ENCODE data around the gene SFT2D2. TPM values are rescaled to one million over a fixed set of nuclear protein-coding genes. Genes with fewer than 3 reads are reported as not detected.

SFT2D2 gene
- polyA plus RNA-seq, 2 donors = 7.1 to 7.7 TPM

DNA sequence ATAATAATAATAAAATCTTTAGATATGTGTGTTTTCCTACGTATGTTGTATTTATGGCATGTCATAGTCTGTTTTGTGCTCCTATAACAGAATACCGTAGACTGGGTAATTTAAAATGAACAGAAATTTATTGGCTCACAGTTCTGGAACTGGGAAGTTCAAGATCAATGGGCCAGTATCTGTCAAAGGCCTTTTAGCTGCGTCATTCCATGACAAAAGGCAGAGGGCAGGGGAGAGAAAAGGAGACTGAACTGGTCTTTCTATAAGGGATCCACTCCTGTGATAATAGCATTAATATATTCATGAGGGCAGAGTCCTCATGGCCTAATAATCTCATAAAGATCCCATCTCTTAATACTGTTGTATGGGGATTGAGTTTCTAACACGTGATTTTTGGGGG lies 7.1 kb upstream of the SFT2D2 start:
- Histone ChIP-seq H3K4me1 (ENCODE audit: control insufficient read depth in 2 of 2, insufficient read depth in 2 of 2, low read length in 1 of 2) (no peaks in the 10 kb centered on the region), H3K27ac (ENCODE audit: low read depth in 2 of 2, low read length in 1 of 2) (no peak overlapping the region), H3K9me3 (ENCODE audit: control insufficient read depth in 2 of 2, insufficient read depth in 1 of 2, low read depth in 1 of 2, low read length in 1 of 2) (no peaks in the 10 kb centered on the region), H3K27me3 (ENCODE audit: control insufficient read depth in 1 of 2, insufficient read depth in 2 of 2, low read length in 2 of 2) (no peaks in the 10 kb centered on the region), H3K4me3 (ENCODE audit: low read depth in 1 of 2, low read length in 2 of 2) (no peak overlapping the region), H3K36me3 (ENCODE audit: control insufficient read depth in 2 of 2, insufficient read depth in 2 of 2, low read length in 1 of 2) (no peaks in the 10 kb centered on the region)
- WGBS, 2 donors = 81 to 88% methylated on average over 4 of the region's 4 CpGs

DNA sequence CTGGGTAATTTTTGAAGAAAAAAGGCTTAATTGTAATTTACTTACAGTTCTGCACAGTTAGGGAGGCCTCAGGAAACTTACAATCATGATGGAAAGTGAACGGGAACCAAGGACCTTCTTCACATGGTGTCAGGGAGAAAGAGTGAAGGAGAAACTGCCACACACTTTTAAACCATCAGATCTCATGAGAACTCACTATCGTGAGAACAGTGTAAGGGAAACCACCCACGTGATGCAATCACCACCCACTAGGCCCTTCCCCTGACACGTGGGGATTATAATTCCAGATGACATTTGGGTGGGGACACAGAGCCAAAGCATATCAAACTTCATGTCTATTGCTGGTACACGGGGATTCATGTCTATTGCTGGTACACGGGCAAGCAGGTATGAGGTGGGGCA lies 5.3 kb upstream of the SFT2D2 start:
- peaks cover 0 to 5% of the 10 kb centered on the region in 2 donors for H3K4me1 ChIP-seq (ENCODE audit: control insufficient read depth in 2 of 2, insufficient read depth in 2 of 2, low read length in 1 of 2)
- no peaks in the 10 kb centered on the region for H3K27me3 ChIP-seq (ENCODE audit: control insufficient read depth in 1 of 2, insufficient read depth in 2 of 2, low read length in 2 of 2)
- WGBS, 2 donors = 67 to 68% methylated on average over 6 of the region's 6 CpGs
- H3K9me3 ChIP-seq (ENCODE audit: control insufficient read depth in 2 of 2, insufficient read depth in 1 of 2, low read depth in 1 of 2, low read length in 1 of 2) = no peaks in the 10 kb centered on the region
- no peak overlapping the region for H3K27ac ChIP-seq (ENCODE audit: low read depth in 2 of 2, low read length in 1 of 2)
- H3K36me3 ChIP-seq (ENCODE audit: control insufficient read depth in 2 of 2, insufficient read depth in 2 of 2, low read length in 1 of 2) = no peaks in the 10 kb centered on the region
- H3K4me3 ChIP-seq (ENCODE audit: low read depth in 1 of 2, low read length in 2 of 2) = no peak overlapping the region

DNA sequence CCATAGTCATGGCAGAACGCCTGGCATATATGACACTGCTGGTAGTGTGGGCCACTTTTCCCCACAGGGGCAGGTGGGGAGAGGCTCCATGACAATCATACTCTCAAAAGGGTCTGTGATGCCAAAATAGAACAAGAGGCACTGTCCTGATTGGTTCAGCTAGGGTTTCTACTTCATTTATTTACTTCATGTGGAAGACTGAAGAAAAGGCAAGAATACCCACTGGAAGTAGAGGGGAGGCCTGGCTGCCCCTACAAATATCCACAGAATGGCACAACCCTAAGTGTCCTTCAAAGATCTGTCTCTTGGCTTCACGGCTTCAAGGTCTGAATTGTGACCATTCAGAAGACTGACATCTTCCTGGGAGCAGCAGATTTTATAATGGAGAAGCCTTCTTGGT lies 4.5 kb upstream of the SFT2D2 start:
- Histone ChIP-seq H3K4me3 (ENCODE audit: low read depth in 1 of 2, low read length in 2 of 2) (no peak overlapping the region), H3K36me3 (ENCODE audit: control insufficient read depth in 2 of 2, insufficient read depth in 2 of 2, low read length in 1 of 2) (no peaks in the 10 kb centered on the region)
- 89 to 94% methylated on average over 2 of the region's 2 CpGs for WGBS, 2 donors

DNA sequence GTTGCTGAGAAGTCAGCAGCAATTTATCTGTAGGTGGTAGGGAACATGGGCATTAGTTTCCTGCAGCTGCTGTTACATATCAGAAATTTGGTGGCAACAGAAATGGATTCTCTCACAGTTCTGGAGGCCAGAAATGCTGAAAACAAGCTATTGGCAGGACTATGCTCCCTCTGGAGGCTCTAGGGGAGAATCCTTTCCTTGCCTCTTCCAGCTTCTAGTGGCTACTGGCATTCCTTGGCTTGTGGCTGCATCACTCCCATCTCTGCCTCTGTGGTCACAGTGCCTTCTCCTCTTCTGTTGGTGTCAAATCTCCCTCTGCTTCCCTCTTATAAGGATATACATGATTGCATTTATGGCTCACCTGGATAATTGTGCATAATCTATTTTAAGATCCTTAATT lies 2.5 kb upstream of the SFT2D2 start:
- Histone ChIP-seq H3K27ac (ENCODE audit: low read depth in 2 of 2, low read length in 1 of 2) (no peak overlapping the region), H3K4me3 (ENCODE audit: low read depth in 1 of 2, low read length in 2 of 2) (no peak overlapping the region), H3K36me3 (ENCODE audit: control insufficient read depth in 2 of 2, insufficient read depth in 2 of 2, low read length in 1 of 2) (no peaks in the 10 kb centered on the region), H3K4me1 (ENCODE audit: control insufficient read depth in 2 of 2, insufficient read depth in 2 of 2, low read length in 1 of 2) (peaks cover 0 to 5% of the 10 kb centered on the region in 2 donors), H3K9me3 (ENCODE audit: control insufficient read depth in 2 of 2, insufficient read depth in 1 of 2, low read depth in 1 of 2, low read length in 1 of 2) (no peaks in the 10 kb centered on the region), H3K27me3 (ENCODE audit: control insufficient read depth in 1 of 2, insufficient read depth in 2 of 2, low read length in 2 of 2) (no peaks in the 10 kb centered on the region)

More for the DNA sequence above, 4.5 kb upstream of the SFT2D2 start:
- Histone ChIP-seq H3K4me1 (ENCODE audit: control insufficient read depth in 2 of 2, insufficient read depth in 2 of 2, low read length in 1 of 2) (peaks cover 0 to 5% of the 10 kb centered on the region in 2 donors), H3K27ac (ENCODE audit: low read depth in 2 of 2, low read length in 1 of 2) (no peak overlapping the region), H3K9me3 (ENCODE audit: control insufficient read depth in 2 of 2, insufficient read depth in 1 of 2, low read depth in 1 of 2, low read length in 1 of 2) (no peaks in the 10 kb centered on the region), H3K27me3 (ENCODE audit: control insufficient read depth in 1 of 2, insufficient read depth in 2 of 2, low read length in 2 of 2) (no peaks in the 10 kb centered on the region)

DNA sequence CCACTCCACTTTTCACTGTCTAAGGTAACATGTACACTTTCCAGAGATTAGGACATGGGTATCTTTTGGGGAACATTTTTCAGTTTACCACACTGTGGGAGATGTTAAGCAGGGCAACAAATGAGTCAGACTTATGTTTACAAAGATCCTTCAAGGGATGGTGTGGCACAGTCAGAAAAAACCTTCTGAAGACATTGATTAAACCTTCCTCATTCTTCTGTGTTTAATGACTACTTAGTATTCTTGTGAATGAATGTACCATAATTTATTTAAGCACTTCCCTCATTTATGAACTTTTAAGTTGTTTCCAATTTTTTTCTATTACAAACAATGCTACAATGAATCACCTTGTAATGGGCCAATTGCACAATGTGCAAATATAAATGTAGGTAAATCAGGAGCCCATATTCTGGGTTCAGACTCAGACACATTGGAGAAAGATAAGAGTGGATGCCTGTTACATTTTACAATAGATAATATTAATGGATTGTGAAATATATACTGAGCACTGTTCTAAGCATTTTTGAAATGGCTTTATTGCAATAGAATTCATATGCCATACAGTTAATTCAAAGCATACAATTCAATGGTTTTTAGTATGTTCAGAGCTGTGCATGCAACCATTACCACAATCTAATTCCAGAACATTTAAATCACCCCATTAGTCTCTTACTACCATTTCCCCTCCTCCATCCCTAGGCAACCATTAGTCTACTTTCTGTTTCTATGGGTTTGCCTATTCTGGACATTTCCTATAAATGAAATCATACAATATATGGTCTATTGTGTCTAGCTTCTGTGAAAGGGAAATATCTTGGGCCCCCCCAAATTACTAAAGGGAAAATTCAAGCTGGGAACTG lies 1.9 kb upstream of the SFT2D2 start:
- no peak overlapping the region for H3K4me3 ChIP-seq (ENCODE audit: low read depth in 1 of 2, low read length in 2 of 2)
- no peak overlapping the region for H3K27ac ChIP-seq (ENCODE audit: low read depth in 2 of 2, low read length in 1 of 2)

DNA sequence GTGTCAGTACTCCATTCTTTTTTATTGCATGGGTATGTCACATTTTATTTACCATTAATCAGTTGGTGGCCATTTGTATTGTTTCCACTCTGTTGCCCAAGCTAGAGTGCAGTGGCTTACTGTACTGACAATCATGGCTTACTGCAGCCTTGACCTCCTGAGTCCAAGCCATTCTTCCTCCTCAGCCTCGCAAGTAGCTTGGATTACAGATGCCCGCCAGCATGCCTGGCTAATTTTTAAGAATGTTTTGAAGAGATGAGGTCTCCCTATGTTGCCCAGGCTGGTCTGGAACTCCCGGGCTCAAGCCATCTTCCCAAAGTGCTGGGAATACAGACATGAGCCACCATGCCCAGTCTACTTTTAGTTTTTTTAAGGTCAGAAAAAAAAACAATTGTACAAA lies 813 bp upstream of the SFT2D2 start:
- no peaks in the 10 kb centered on the region for H3K27me3 ChIP-seq (ENCODE audit: control insufficient read depth in 1 of 2, insufficient read depth in 2 of 2, low read length in 2 of 2)
- H3K36me3 ChIP-seq (ENCODE audit: control insufficient read depth in 2 of 2, insufficient read depth in 2 of 2, low read length in 1 of 2) = peaks cover 0 to under 1% of the 10 kb centered on the region in 2 donors
- 94 to 96% methylated on average over 3 of the region's 3 CpGs for WGBS, 2 donors
- no peaks in the 10 kb centered on the region for H3K9me3 ChIP-seq (ENCODE audit: control insufficient read depth in 2 of 2, insufficient read depth in 1 of 2, low read depth in 1 of 2, low read length in 1 of 2)
- peak overlapping the region in 1 of 2 donors; percentile 90 for H3K4me3 ChIP-seq (ENCODE audit: low read depth in 1 of 2, low read length in 2 of 2)
- H3K27ac ChIP-seq (ENCODE audit: low read depth in 2 of 2, low read length in 1 of 2) = no peak overlapping the region
- peaks cover 0 to 11% of the 10 kb centered on the region in 2 donors for H3K4me1 ChIP-seq (ENCODE audit: control insufficient read depth in 2 of 2, insufficient read depth in 2 of 2, low read length in 1 of 2)

More for the DNA sequence above, 1.9 kb upstream of the SFT2D2 start:
- Histone ChIP-seq H3K27me3 (ENCODE audit: control insufficient read depth in 1 of 2, insufficient read depth in 2 of 2, low read length in 2 of 2) (no peaks in the 10 kb centered on the region), H3K36me3 (ENCODE audit: control insufficient read depth in 2 of 2, insufficient read depth in 2 of 2, low read length in 1 of 2) (no peaks in the 10 kb centered on the region), H3K9me3 (ENCODE audit: control insufficient read depth in 2 of 2, insufficient read depth in 1 of 2, low read depth in 1 of 2, low read length in 1 of 2) (no peaks in the 10 kb centered on the region), H3K4me1 (ENCODE audit: control insufficient read depth in 2 of 2, insufficient read depth in 2 of 2, low read length in 1 of 2) (peaks cover 0 to 5% of the 10 kb centered on the region in 2 donors)

DNA sequence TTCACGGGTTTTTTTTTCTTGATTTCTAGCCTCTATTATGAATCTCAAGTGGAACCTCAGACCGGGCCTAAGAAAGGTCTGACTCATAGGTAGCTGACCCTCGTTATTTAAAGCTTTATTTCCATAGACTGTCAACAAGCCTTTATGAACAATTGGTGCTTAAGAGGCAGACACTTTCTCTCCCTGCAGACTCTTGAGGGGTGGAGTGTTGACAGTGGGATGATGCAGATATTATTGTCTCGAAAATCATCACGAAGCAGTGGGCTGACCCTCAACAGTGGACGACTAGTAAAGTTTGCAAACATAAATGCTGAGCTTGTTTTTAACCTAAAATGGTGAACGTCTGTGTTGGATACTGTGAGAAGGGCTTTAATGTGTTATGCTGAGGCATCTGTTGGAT lies 1.8 kb downstream of the SFT2D2 start:
- peaks cover 0 to 18% of the 10 kb centered on the region in 2 donors for H3K4me1 ChIP-seq (ENCODE audit: control insufficient read depth in 2 of 2, insufficient read depth in 2 of 2, low read length in 1 of 2)
- peaks cover 2 to 6% of the 10 kb centered on the region in 2 donors for H3K36me3 ChIP-seq (ENCODE audit: control insufficient read depth in 2 of 2, insufficient read depth in 2 of 2, low read length in 1 of 2)
- peak overlapping the region in 1 of 2 donors; percentile 90 for H3K4me3 ChIP-seq (ENCODE audit: low read depth in 1 of 2, low read length in 2 of 2)
- no peaks in the 10 kb centered on the region for H3K27me3 ChIP-seq (ENCODE audit: control insufficient read depth in 1 of 2, insufficient read depth in 2 of 2, low read length in 2 of 2)
- H3K9me3 ChIP-seq (ENCODE audit: control insufficient read depth in 2 of 2, insufficient read depth in 1 of 2, low read depth in 1 of 2, low read length in 1 of 2) = no peaks in the 10 kb centered on the region
- 44 to 47% methylated on average over 7 of the region's 7 CpGs for WGBS, 2 donors
- H3K27ac ChIP-seq (ENCODE audit: low read depth in 2 of 2, low read length in 1 of 2) = peak overlapping the region in 1 of 2 donors; percentile 13

DNA sequence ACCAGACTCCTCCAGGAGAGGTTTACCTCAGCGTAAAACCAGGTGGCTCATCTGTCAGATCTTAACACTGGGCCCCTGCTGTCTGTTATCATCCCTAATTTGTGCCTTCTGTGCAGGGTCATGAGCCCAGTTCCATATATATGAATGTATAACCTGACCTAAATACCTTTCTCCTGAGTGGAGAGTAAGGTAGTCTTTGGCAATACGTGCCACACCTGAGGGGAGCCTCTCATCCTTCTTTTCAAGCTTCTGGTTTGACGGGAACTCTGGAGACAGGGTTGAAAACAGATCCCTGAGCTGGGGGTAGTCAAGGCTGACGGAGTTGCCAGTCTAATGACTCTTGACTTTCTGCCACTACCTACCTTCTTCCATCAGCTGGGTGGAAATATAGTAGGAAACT lies 4.1 kb downstream of the SFT2D2 start:
- Histone ChIP-seq H3K9me3 (ENCODE audit: control insufficient read depth in 2 of 2, insufficient read depth in 1 of 2, low read depth in 1 of 2, low read length in 1 of 2) (no peaks in the 10 kb centered on the region), H3K4me3 (ENCODE audit: low read depth in 1 of 2, low read length in 2 of 2) (no peak overlapping the region), H3K27ac (ENCODE audit: low read depth in 2 of 2, low read length in 1 of 2) (peak overlapping the region in 1 of 2 donors; percentile 62), H3K27me3 (ENCODE audit: control insufficient read depth in 1 of 2, insufficient read depth in 2 of 2, low read length in 2 of 2) (no peaks in the 10 kb centered on the region), H3K4me1 (ENCODE audit: control insufficient read depth in 2 of 2, insufficient read depth in 2 of 2, low read length in 1 of 2) (peaks cover 0 to 15% of the 10 kb centered on the region in 2 donors), H3K36me3 (ENCODE audit: control insufficient read depth in 2 of 2, insufficient read depth in 2 of 2, low read length in 1 of 2) (peaks cover 7 to 10% of the 10 kb centered on the region in 2 donors)
- 86 to 89% methylated on average over 4 of the region's 4 CpGs for WGBS, 2 donors

DNA sequence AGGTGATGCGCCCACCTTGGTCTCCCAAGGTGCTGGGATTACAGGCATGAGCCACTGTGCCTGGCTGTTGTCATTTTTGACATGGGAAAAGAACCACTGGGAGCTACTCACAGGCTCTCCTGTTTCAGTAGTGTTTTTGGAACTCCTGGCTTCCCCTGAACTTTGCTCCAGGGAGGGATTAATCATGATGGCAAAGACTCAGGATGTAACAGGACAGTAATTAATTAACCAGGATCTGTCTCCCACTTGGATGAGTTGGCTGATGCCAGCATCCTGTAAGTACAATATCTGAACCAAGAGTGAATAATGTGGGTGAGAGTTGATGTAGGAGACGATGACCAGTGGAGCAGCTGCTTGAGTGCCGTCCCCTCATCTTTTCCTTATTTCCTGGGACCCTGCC lies 4.9 kb downstream of the SFT2D2 start:
- H3K4me3 ChIP-seq (ENCODE audit: low read depth in 1 of 2, low read length in 2 of 2) = no peak overlapping the region
- no peaks in the 10 kb centered on the region for H3K9me3 ChIP-seq (ENCODE audit: control insufficient read depth in 2 of 2, insufficient read depth in 1 of 2, low read depth in 1 of 2, low read length in 1 of 2)
- H3K36me3 ChIP-seq (ENCODE audit: control insufficient read depth in 2 of 2, insufficient read depth in 2 of 2, low read length in 1 of 2) = peaks cover 7 to 13% of the 10 kb centered on the region in 2 donors
- H3K4me1 ChIP-seq (ENCODE audit: control insufficient read depth in 2 of 2, insufficient read depth in 2 of 2, low read length in 1 of 2) = peaks cover 0 to 13% of the 10 kb centered on the region in 2 donors
- H3K27ac ChIP-seq (ENCODE audit: low read depth in 2 of 2, low read length in 1 of 2) = peak overlapping the region in 1 of 2 donors; percentile 18
- WGBS, 2 donors = 89 to 92% methylated on average over 3 of the region's 3 CpGs
- no peaks in the 10 kb centered on the region for H3K27me3 ChIP-seq (ENCODE audit: control insufficient read depth in 1 of 2, insufficient read depth in 2 of 2, low read length in 2 of 2)
